Measurements from ENCODE around the gene TMEM198.
A peak's percentile ranks its signal among the peaks of the same experiment; 100 is the strongest.

The TMEM198 gene

GRCh38 chr2:219561179-219562048 is 17.6 kb downstream of the TMEM198 start:
- no peak for DNase-seq

GRCh38 chr2:219562049-219563020 is 18.5 kb downstream of the TMEM198 start:
- no peak for DNase-seq

GRCh38 chr2:219563271-219563928 is 19.6 kb downstream of the TMEM198 start:
- DNase-seq = no peak

GRCh38 chr2:219565130-219566080 is 21.6 kb downstream of the TMEM198 start:
- DNase-seq = no peak

- DNase-seq = no peak
Measured at GRCh38 chr2:219566640-219567039, 22.8 kb downstream of the TMEM198 start.

GRCh38 chr2:219567131-219567530 is 23.3 kb downstream of the TMEM198 start:
- no peak for DNase-seq

- no peak for DNase-seq
Measured at GRCh38 chr2:219567791-219568361, 24.0 kb downstream of the TMEM198 start.

- DNase-seq = no peak
Measured at GRCh38 chr2:219569041-219569440, 25.2 kb downstream of the TMEM198 start.

GRCh38 chr2:219569635-219570034 is 25.8 kb downstream of the TMEM198 start:
- no peak for DNase-seq

- peak in 24 of 56 donors; percentile 4 to 58 (median 23) for DNase-seq
Measured at GRCh38 chr2:219570194-219570923, 26.5 kb downstream of the TMEM198 start.

GRCh38 chr2:219570924-219571310 is 27.1 kb downstream of the TMEM198 start:
- peak in 3 of 56 donors; percentile 28 to 41 (median 34) for DNase-seq

GRCh38 chr2:219571311-219572236 is 27.7 kb downstream of the TMEM198 start, which contains the start of gene OBSL1:
OBSL1 (minus strand) TSS chr2:219571539; CDS start chr2:219571232, 307 bp downstream.
- peak in 37 of 56 donors; percentile 6 to 68 (median 33) for DNase-seq

GRCh38 chr2:219572237-219573001 is 28.6 kb downstream of the TMEM198 start, which contains the start of gene INHA:
INHA (plus strand) TSS chr2:219572310; CDS start chr2:219572375, 65 bp downstream.
- no peak for DNase-seq

- no peak for DNase-seq
Measured at GRCh38 chr2:219573166-219573565, 29.3 kb downstream of the TMEM198 start.

GRCh38 chr2:219574484-219575311 is 30.9 kb downstream of the TMEM198 start:
- DNase-seq = no peak
